ENCODE results near the gene CHRM2.

DNA sequence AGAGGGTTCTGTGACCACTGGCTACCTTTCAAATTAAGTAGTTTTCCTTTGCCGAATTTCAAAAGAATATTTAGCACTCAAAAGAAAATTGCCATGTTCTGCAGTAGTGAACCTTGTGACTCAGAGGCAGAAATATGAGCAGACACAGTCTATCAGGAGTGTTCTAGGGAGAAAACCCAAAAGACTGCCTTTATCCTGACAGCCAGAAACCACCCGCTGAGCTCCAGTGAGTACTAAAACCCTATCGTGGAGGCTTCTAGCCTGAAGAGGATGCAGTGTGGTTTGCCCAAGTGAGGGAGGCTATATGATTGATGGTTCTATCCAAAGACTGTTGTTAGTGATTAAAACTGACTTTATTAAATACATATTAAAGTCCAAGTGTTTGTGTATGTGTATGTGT is 21.9 kb downstream of the CHRM2 start:
- TF ChIP-seq EZH2 (IDR thresholded peaks at IDR 0.05; ENCODE audit: borderline replicate concordance, insufficient read depth, low read length, poor library complexity, severe bottlenecking) (no peak), POLR2AphosphoS5 (IDR thresholded peaks at IDR 0.05) (no peak), MXI1 (conservative IDR thresholded peaks at IDR 0.05; ENCODE audit: poor library complexity, severe bottlenecking) (no peak)
- TF ChIP-seq, protein P1, sequence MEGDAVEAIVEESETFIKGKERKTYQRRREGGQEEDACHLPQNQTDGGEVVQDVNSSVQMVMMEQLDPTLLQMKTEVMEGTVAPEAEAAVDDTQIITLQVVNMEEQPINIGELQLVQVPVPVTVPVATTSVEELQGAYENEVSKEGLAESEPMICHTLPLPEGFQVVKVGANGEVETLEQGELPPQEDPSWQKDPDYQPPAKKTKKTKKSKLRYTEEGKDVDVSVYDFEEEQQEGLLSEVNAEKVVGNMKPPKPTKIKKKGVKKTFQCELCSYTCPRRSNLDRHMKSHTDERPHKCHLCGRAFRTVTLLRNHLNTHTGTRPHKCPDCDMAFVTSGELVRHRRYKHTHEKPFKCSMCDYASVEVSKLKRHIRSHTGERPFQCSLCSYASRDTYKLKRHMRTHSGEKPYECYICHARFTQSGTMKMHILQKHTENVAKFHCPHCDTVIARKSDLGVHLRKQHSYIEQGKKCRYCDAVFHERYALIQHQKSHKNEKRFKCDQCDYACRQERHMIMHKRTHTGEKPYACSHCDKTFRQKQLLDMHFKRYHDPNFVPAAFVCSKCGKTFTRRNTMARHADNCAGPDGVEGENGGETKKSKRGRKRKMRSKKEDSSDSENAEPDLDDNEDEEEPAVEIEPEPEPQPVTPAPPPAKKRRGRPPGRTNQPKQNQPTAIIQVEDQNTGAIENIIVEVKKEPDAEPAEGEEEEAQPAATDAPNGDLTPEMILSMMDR (IDR thresholded peaks at IDR 0.05; ENCODE audit: poor library complexity, severe bottlenecking) = no peak

All from neural cell (in vitro differentiated cells).